PC-9 (cell line): ENCODE measurements around the gene SNX15.

Source experiments
- EZH2 ChIP-seq: fragments of 200-600 bp; sonication (generic); IDR thresholded peaks from 2 replicates; pipeline ENCODE4 v1.8.0; 2017; ENCODE audit warnings: antibody characterized with exemption, low read depth
- TF ChIP-seq, protein P1 (sequence below): fragments of 200-600 bp; sonication (generic); conservative IDR thresholded peaks from 2 replicates; pipeline ENCODE4 v1.6.1; 2017; ENCODE audit warnings: mixed run types, antibody characterized with exemption, mild to moderate bottlenecking, moderate library complexity

DNA sequence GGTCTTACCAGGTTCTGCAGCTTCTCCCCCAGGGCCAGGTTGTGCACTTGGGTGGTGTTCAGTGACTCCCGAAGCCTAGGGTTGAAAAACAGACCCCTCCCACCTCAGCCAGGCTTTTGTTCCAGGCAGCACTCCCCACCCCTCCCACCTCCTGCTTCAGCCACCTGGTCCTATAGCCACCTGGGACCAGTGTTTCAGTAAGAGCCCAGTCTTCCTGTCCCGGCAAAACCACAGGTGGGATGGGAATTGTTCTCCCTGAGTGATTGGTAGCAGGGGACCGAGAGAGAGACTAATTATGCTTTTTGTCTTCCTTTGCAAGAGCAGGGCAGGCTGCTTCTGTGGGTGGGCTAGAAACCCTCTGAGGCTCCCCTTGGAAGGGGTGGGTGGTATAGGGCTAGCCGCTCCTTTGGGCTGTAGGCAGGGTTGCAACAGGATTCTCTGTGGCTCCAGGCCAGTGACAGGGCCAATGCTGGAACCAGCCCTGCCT, 39.6 kb downstream of the SNX15 start:
- TF ChIP-seq, protein P1, sequence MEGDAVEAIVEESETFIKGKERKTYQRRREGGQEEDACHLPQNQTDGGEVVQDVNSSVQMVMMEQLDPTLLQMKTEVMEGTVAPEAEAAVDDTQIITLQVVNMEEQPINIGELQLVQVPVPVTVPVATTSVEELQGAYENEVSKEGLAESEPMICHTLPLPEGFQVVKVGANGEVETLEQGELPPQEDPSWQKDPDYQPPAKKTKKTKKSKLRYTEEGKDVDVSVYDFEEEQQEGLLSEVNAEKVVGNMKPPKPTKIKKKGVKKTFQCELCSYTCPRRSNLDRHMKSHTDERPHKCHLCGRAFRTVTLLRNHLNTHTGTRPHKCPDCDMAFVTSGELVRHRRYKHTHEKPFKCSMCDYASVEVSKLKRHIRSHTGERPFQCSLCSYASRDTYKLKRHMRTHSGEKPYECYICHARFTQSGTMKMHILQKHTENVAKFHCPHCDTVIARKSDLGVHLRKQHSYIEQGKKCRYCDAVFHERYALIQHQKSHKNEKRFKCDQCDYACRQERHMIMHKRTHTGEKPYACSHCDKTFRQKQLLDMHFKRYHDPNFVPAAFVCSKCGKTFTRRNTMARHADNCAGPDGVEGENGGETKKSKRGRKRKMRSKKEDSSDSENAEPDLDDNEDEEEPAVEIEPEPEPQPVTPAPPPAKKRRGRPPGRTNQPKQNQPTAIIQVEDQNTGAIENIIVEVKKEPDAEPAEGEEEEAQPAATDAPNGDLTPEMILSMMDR, result no peak
- no peak for TF ChIP-seq EZH2
